Neural progenitor cell (in vitro differentiated cells): ENCODE data around the gene DNAH14. TPM values are rescaled to one million over a fixed set of nuclear protein-coding genes. Genes with fewer than 3 reads are reported as not detected.

Source experiments
- DNase-seq: peaks from one replicate; pipeline ENCODE4 v3.0.0-alpha.2; 2016; ENCODE audit warnings: low spot score
- H2AFZ ChIP-seq: fragments of 200-600 bp; sonication (generic); replicated peaks from 2 replicates; pipeline ENCODE4 v1.6.1; 2016; ENCODE audit warnings: antibody characterized with exemption
- H3F3A ChIP-seq: fragments of 200-600 bp; sonication (generic); 2 replicates; pipeline ENCODE4 v1.6.1; 2016; ENCODE audit warnings: antibody characterized with exemption, low read depth
- H3K27ac ChIP-seq: fragments of 200-600 bp; sonication (generic); 2 replicates; pipeline ENCODE4 v1.5.1; 2016; ENCODE audit warnings: mild to moderate bottlenecking
- H3K27me3 ChIP-seq: fragments of 200-600 bp; sonication (generic); 2 replicates; pipeline ENCODE4 v1.6.1; 2016; ENCODE audit warnings: mild to moderate bottlenecking, moderate library complexity
- H3K36me3 ChIP-seq: fragments of 200-600 bp; sonication (generic); 2 replicates; pipeline ENCODE4 v1.5.1; 2016
- H3K4me1 ChIP-seq: fragments of 200-600 bp; sonication (generic); 2 replicates; pipeline ENCODE4 v1.6.1; 2016; ENCODE audit warnings: mixed run types
- H3K4me2 ChIP-seq: fragments of 200-600 bp; sonication (generic); 2 replicates; pipeline ENCODE4 v1.6.1; 2016
- H3K4me3 ChIP-seq: fragments of 200-600 bp; sonication (generic); 2 replicates; pipeline ENCODE4 v1.5.1; 2016
- H3K79me2 ChIP-seq: fragments of 200-600 bp; sonication (generic); 2 replicates; pipeline ENCODE4 v1.6.1; 2016; ENCODE audit warnings: low read depth
- H3K9ac ChIP-seq: fragments of 200-600 bp; sonication (generic); 2 replicates; pipeline ENCODE4 v1.6.1; 2016
- H3K9me3 ChIP-seq: fragments of 200-600 bp; sonication (generic); 2 replicates; pipeline ENCODE4 v1.5.1; 2016; ENCODE audit warnings: low read depth
- H4K20me1 ChIP-seq: fragments of 200-600 bp; sonication (generic); 2 replicates; pipeline ENCODE4 v1.6.1; 2016; ENCODE audit warnings: low read depth
- H3K27ac Mint-ChIP-seq: 3 replicates; pipeline ENCODE4 v1.8.0; 2021; ENCODE audit warnings: mixed read lengths
- H3K27me3 Mint-ChIP-seq: 2 replicates; pipeline ENCODE4 v1.8.0; 2022; ENCODE audit warnings: low read depth, mild to moderate bottlenecking, inconsistent platforms, moderate library complexity, mixed read lengths; ENCODE audit not compliant: insufficient read depth
- H3K36me3 Mint-ChIP-seq: 3 replicates; pipeline ENCODE4 v1.8.0; 2021; ENCODE audit warnings: mixed read lengths
- H3K4me1 Mint-ChIP-seq: 3 replicates; pipeline ENCODE4 v1.8.0; 2021; ENCODE audit warnings: mixed read lengths
- H3K4me3 Mint-ChIP-seq: 3 replicates; pipeline ENCODE4 v1.8.0; 2021; ENCODE audit warnings: mild to moderate bottlenecking, moderate library complexity, mixed read lengths
- H3K9me3 Mint-ChIP-seq: 3 replicates; pipeline ENCODE4 v1.8.0; 2020; ENCODE audit warnings: mixed read lengths
- CTCF ChIP-seq: fragments of 200-600 bp; sonication (generic); IDR thresholded peaks from 2 replicates; pipeline ENCODE4 v1.5.1; 2017; ENCODE audit warnings: antibody characterized with exemption, mild to moderate bottlenecking
- EZH2 ChIP-seq: fragments of 200-600 bp; sonication (generic); IDR thresholded peaks from 2 replicates; pipeline ENCODE4 v1.6.1; 2017; ENCODE audit warnings: antibody characterized with exemption, mild to moderate bottlenecking, moderate library complexity
- EZH2phosphoT487 ChIP-seq: fragments of 200-600 bp; sonication (generic); IDR thresholded peaks from 2 replicates; pipeline ENCODE4 v1.6.1; 2017; ENCODE audit warnings: antibody characterized with exemption
- total RNA-seq: library from RNA; depleted of rRNA; stranded (reverse); fragments of >200 nt; gene quantifications from 2 replicates; pipeline ENCODE4 v1.2.3, GENCODE V29; 2015; ENCODE audit warnings: low replicate concordance

The DNAH14 gene
- total RNA-seq, 1 donor from 2014 or later: 118 TPM

- DNase-seq: no peak
- no peak overlapping the region for H3K27ac ChIP-seq
- TF ChIP-seq EZH2phosphoT487 (no peak), EZH2 (no peak), CTCF (no peak)
- no peaks in the 10 kb centered on the region for H3K79me2 ChIP-seq
- no peak overlapping the region for H2AFZ ChIP-seq
- no peak overlapping the region for H3K4me3 ChIP-seq
- no peaks in the 10 kb centered on the region for H3K36me3 ChIP-seq
- peaks cover 2% of the 10 kb centered on the region for H3K4me1 Mint-ChIP-seq
- H3K4me3 Mint-ChIP-seq: no peak overlapping the region
- H3K27ac Mint-ChIP-seq: no peak overlapping the region
- no peaks in the 10 kb centered on the region for H3F3A ChIP-seq
- no peaks in the 10 kb centered on the region for H3K9me3 ChIP-seq
- H3K27me3 ChIP-seq: no peaks in the 10 kb centered on the region
- H4K20me1 ChIP-seq: no peaks in the 10 kb centered on the region
- H3K27me3 Mint-ChIP-seq: no peaks in the 10 kb centered on the region
- peaks cover 11% of the 10 kb centered on the region for H3K9me3 Mint-ChIP-seq
- no peak overlapping the region for H3K9ac ChIP-seq
- H3K4me1 ChIP-seq: no peaks in the 10 kb centered on the region
- H3K36me3 Mint-ChIP-seq: no peaks in the 10 kb centered on the region
- no peak overlapping the region for H3K4me2 ChIP-seq
These were observed 329.3 kb downstream of the DNAH14 start for GRCh38 chr1:225258811-225259210.

GRCh38 chr1:225259542-225259941, 330.1 kb downstream of the DNAH14 start:
- no peaks in the 10 kb centered on the region for H3K27me3 ChIP-seq
- TF ChIP-seq EZH2phosphoT487: no peak
- no peak for TF ChIP-seq CTCF
- TF ChIP-seq EZH2: no peak

GRCh38 chr1:225260319-225260718, 330.8 kb downstream of the DNAH14 start:
- Mint-ChIP-seq H3K4me3 (no peak overlapping the region), H3K4me1 (peaks cover 2% of the 10 kb centered on the region), H3K27me3 (no peaks in the 10 kb centered on the region), H3K9me3 (peaks cover 11% of the 10 kb centered on the region), H3K36me3 (no peaks in the 10 kb centered on the region), H3K27ac (no peak overlapping the region)
- TF ChIP-seq CTCF: no peak
- no peak for TF ChIP-seq EZH2phosphoT487
- TF ChIP-seq EZH2: no peak
- no peaks in the 10 kb centered on the region for H4K20me1 ChIP-seq
- H3K4me1 ChIP-seq: no peaks in the 10 kb centered on the region
- H3K9me3 ChIP-seq: no peaks in the 10 kb centered on the region
- H3F3A ChIP-seq: no peaks in the 10 kb centered on the region
- no peaks in the 10 kb centered on the region for H3K79me2 ChIP-seq
- no peaks in the 10 kb centered on the region for H3K36me3 ChIP-seq
- DNase-seq: no peak
- no peak overlapping the region for H3K4me3 ChIP-seq
- H3K9ac ChIP-seq: no peak overlapping the region
- no peak overlapping the region for H3K4me2 ChIP-seq
- H3K27ac ChIP-seq: no peak overlapping the region
- no peak overlapping the region for H2AFZ ChIP-seq
- no peaks in the 10 kb centered on the region for H3K27me3 ChIP-seq

More at GRCh38 chr1:225259542-225259941, 330.1 kb downstream of the DNAH14 start:
- H3K79me2 ChIP-seq: no peaks in the 10 kb centered on the region
- no peak for DNase-seq
- no peaks in the 10 kb centered on the region for H3K36me3 Mint-ChIP-seq
- no peak overlapping the region for H3K27ac ChIP-seq
- no peaks in the 10 kb centered on the region for H3K27me3 Mint-ChIP-seq
- no peaks in the 10 kb centered on the region for H4K20me1 ChIP-seq
- H3K27ac Mint-ChIP-seq: no peak overlapping the region
- H3K9me3 ChIP-seq: no peaks in the 10 kb centered on the region
- peaks cover 2% of the 10 kb centered on the region for H3K4me1 Mint-ChIP-seq
- no peaks in the 10 kb centered on the region for H3K4me1 ChIP-seq
- H3K9ac ChIP-seq: no peak overlapping the region
- H3K9me3 Mint-ChIP-seq: peaks cover 11% of the 10 kb centered on the region
- H3F3A ChIP-seq: no peaks in the 10 kb centered on the region
- no peak overlapping the region for H3K4me2 ChIP-seq
- H3K36me3 ChIP-seq: no peaks in the 10 kb centered on the region
- no peak overlapping the region for H2AFZ ChIP-seq
- no peak overlapping the region for H3K4me3 ChIP-seq
- H3K4me3 Mint-ChIP-seq: no peak overlapping the region
